ENCODE measurements around the gene KIF16B. TPM values are rescaled to one million over a fixed set of nuclear protein-coding genes. Genes with fewer than 3 reads are reported as not detected.

The KIF16B gene
- total RNA-seq, 4 donors from 2014 or later, result 8.7 to 20.6 (median 16.6) TPM

DNA sequence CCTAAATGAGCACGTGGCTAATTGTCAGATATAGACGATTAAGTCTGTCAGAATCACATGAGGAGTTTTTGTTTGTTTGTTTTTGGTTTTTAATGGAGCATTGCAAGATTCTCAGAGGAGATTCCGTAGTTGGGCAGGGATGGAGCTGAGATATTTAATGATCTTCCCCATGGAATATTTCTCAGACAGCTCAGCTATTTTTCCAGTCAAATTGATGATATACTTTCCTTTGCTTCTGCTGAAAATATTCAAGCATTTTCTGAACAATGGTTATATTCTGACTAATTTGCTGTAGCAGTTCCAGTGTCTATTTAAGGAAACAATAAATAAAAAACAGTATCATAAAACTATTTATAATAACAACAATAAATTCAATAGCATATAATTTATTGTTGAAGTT lies 348.4 kb downstream of the KIF16B start:
- intact Hi-C loops (cut with DNase I; ENCODE audit: low total_unique reads), result no loop called here
- H3K4me1 ChIP-seq, result no peaks in the 10 kb centered on the region
- H3K4me3 ChIP-seq, result no peak overlapping the region
- H3K9me3 ChIP-seq, result no peaks in the 10 kb centered on the region
- no peak overlapping the region for H3K27ac ChIP-seq
- TF ChIP-seq POLR2A (IDR thresholded peaks at IDR 0.05), result no peak
- no peak for TF ChIP-seq CTCF (IDR thresholded peaks at IDR 0.05)
- no peak for DNase-seq
- H3K27me3 ChIP-seq, result no peaks in the 10 kb centered on the region
- no peaks in the 10 kb centered on the region for H3K36me3 ChIP-seq

DNA sequence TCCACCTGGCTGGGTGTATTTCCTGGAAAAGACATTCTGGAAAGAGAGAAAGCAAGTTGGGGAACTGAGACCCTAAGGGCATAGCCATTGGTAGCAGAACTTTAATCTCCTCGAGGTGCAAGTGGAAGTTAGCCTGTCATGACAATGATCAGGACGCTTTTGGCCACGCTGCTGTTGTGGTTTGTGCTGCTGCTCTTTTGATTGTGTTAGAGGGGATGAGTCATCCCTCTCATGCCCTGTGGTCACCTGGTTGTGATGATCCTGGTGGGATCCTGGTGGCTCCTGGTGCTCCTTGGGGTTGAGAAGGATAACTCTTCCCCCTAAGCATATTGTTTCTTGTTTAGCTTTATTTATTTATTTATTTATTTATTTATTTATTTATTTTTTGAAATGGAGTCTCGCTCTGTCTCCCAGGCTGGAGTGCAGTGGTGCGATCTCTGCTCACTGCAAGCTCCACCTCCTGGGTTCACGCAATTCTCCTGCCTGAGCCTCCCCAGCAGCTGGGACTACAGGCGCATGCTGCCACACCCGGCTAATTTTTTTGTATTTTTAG lies 350.3 kb downstream of the KIF16B start:
- no peak overlapping the region for H3K27ac ChIP-seq
- intact Hi-C loops (cut with DNase I; ENCODE audit: low total_unique reads), result no loop called here
- no peaks in the 10 kb centered on the region for H3K36me3 ChIP-seq
- H3K27me3 ChIP-seq, result no peaks in the 10 kb centered on the region
- TF ChIP-seq POLR2A (IDR thresholded peaks at IDR 0.05) (no peak), CTCF (IDR thresholded peaks at IDR 0.05) (no peak)
- H3K4me1 ChIP-seq, result no peaks in the 10 kb centered on the region
- H3K4me3 ChIP-seq, result no peak overlapping the region
- H3K9me3 ChIP-seq, result no peaks in the 10 kb centered on the region
- no peak for DNase-seq

Other genes with a start within 250 kb of the KIF16B start
- 10 to 100 TPM in 3 of 4 donors, 1 to 10 TPM in 1; 8.2 to 59.5 (median 36.4) TPM for gene SNRPB2, start 156.6 kb upstream of the KIF16B start, total RNA-seq
- gene OTOR, start 174.9 kb upstream of the KIF16B start, total RNA-seq, result not detected

Data from uterus (tissue), 4 donors.